ENCODE data around the gene MAD1L1.

- TF ChIP-seq EZH2 (IDR thresholded peaks at IDR 0.05; ENCODE audit: borderline replicate concordance, low read depth, low read length, severe bottlenecking) (no peak), CTCF (IDR thresholded peaks at IDR 0.05; ENCODE audit: borderline replicate concordance, extremely low read depth, low read length, poor library complexity, severe bottlenecking) (no peak)
These were observed 216.6 kb downstream of the MAD1L1 start for GRCh38 chr7:2016021-2016631.

All from DND-41 (cell line).